HepG2 (cell line): ENCODE data around the gene ASB3. TPM values are rescaled to one million over a fixed set of nuclear protein-coding genes. Genes with fewer than 3 reads are reported as not detected.

Experiments
- ATAC-seq: fragments of 200-7000 bp; cut with Tn5 transposase; 3 replicates; pipeline ENCODE4 v1.9.1; 2020; ENCODE audit warnings: mild to moderate bottlenecking, moderate library complexity
- Bru-seq: library from RNA; stranded (reverse); fragments of 400-500 nt; gene quantifications from one replicate; lab custom pipeline; 2021; lab: Mats Ljungman, UMichigan
- BruChase-seq, 2 experiments: library from RNA; stranded (reverse); fragments of 400-500 nt; gene quantifications; one replicate each; lab custom pipeline; 2021; lab: Mats Ljungman, UMichigan
- BruUV-seq: library from RNA; stranded (reverse); fragments of 400-500 nt; replicated peaks from 2 replicates; lab custom pipeline; 2021; lab: Mats Ljungman, UMichigan
- CTCF ChIA-PET: fragments of 300-600 bp; formaldehyde crosslinking; extraction: SDS; loops from one replicate; lab custom pipeline; 2021; ENCODE audit warnings: low total read pairs, inconsistent platforms, low intra/inter-chr PET ratio; lab: Yijun Ruan, JAX
- POLR2A ChIA-PET: fragments of 350-600 bp; sonication (Branson Sonifier 250); formaldehyde crosslinking; loops from one replicate; lab custom pipeline; 2020; ENCODE audit warnings: antibody characterized with exemption, inconsistent platforms; lab: Yijun Ruan, JAX
- DNase-seq: peaks from one replicate; pipeline ENCODE4 v3.0.0-alpha.2; 2015; ENCODE audit warnings: low spot score
- FAIRE-seq: peaks from 3 replicates; lab custom pipeline; 2011; peaks lifted over from hg19 to GRCh38; lab: Jason Lieb, UNC
- H2AFZ ChIP-seq: one replicate; pipeline ENCODE4 v1.6.1; 2011; ENCODE audit warnings: low read length, inconsistent platforms
- H3K27ac ChIP-seq: fragments of 300-600 bp; 3 replicates; pipeline ENCODE4 v1.8.0; 2011; ENCODE audit warnings: mixed run types, mild to moderate bottlenecking, mixed read lengths, low read length, inconsistent platforms; ENCODE audit not compliant: insufficient read depth; ENCODE audit errors: extremely low read length
- H3K27me3 ChIP-seq, 2 experiments: fragments of 200-600 bp in 1 of 2; 2 replicates in 1 of 2; 3 replicates in 1 of 2; pipeline versions ENCODE4 v1.6.0 to v1.8.0; 2011; ENCODE audit warnings: low read length in 2 of 2, mild to moderate bottlenecking in 2 of 2, moderate library complexity in 2 of 2, inconsistent platforms in 1 of 2; ENCODE audit not compliant: insufficient read depth in 2 of 2, control insufficient read depth in 1 of 2
- H3K36me3 ChIP-seq, 2 experiments: fragments of 200-600 bp in 1 of 2; replicated peaks in 1 of 2; 2 replicates in 1 of 2; 3 replicates in 1 of 2; pipeline versions ENCODE4 v1.5.1 to v1.8.0; 2011; ENCODE audit warnings: low read length in 2 of 2, inconsistent platforms in 1 of 2; ENCODE audit not compliant: insufficient read depth in 2 of 2, control insufficient read depth in 1 of 2
- H3K4me1 ChIP-seq: 2 replicates; pipeline ENCODE4 v1.5.1; 2012; ENCODE audit warnings: low read length, inconsistent platforms; ENCODE audit not compliant: insufficient read depth
- H3K4me2 ChIP-seq: 2 replicates; pipeline ENCODE4 v1.6.0; 2011; ENCODE audit warnings: low read depth, low read length, inconsistent platforms
- H3K4me3 ChIP-seq, 3 experiments: fragments of 200-600 bp in 1 of 3; sonication (generic), shearing (Covaris generic) in 1 of 3; replicated peaks in 1 of 3; 2 replicates each; pipeline ENCODE4 v1.5.1; 2011 to 2016; ENCODE audit warnings: low read length in 3 of 3, inconsistent platforms in 2 of 3, low read depth in 2 of 3, mild to moderate bottlenecking in 2 of 3, control low read depth in 1 of 3, mixed read lengths in 1 of 3; ENCODE audit not compliant: insufficient read depth in 1 of 3
- H3K79me2 ChIP-seq: one replicate; pipeline ENCODE4 v1.6.1; 2011; ENCODE audit warnings: low read length, inconsistent platforms; ENCODE audit not compliant: insufficient read depth
- H3K9ac ChIP-seq: 2 replicates; pipeline ENCODE4 v1.6.0; 2011; ENCODE audit warnings: mild to moderate bottlenecking, low read depth, low read length, inconsistent platforms; ENCODE audit not compliant: insufficient read depth
- H3K9me3 ChIP-seq: 2 replicates; pipeline ENCODE4 v1.5.1; 2012; ENCODE audit warnings: mild to moderate bottlenecking, low read length
- H4K20me1 ChIP-seq: 2 replicates; pipeline ENCODE4 v1.6.0; 2011; ENCODE audit warnings: inconsistent platforms, mild to moderate bottlenecking, low read length, moderate library complexity; ENCODE audit not compliant: insufficient read depth
- HDAC1 ChIP-seq: sonication (generic); formaldehyde crosslinking; IDR thresholded peaks from 2 replicates; pipeline ENCODE4 v1.5.1; 2020; ENCODE audit warnings: mild to moderate bottlenecking, missing genetic modification reagents
- MBNL3 ChIP-seq: fragments of 250-450 bp; sonication (Bioruptor Pico); conservative IDR thresholded peaks from 2 replicates; pipeline ENCODE4 v1.8.0; 2022; ENCODE audit warnings: mild to moderate bottlenecking, inconsistent platforms
- NR2F2 ChIP-seq: IDR thresholded peaks from 2 replicates; pipeline ENCODE4 v1.6.1; 2012; ENCODE audit warnings: low read depth, inconsistent platforms, borderline replicate concordance
- THRA ChIP-seq: sonication (generic); formaldehyde crosslinking; IDR thresholded peaks from 2 replicates; pipeline ENCODE4 v1.4.0; 2020; ENCODE audit warnings: missing genetic modification reagents, borderline replicate concordance
- ZBTB46 ChIP-seq: sonication (generic); formaldehyde crosslinking; IDR thresholded peaks from 2 replicates; pipeline ENCODE4 v1.4.0; 2020; ENCODE audit warnings: mild to moderate bottlenecking, missing genetic modification reagents, borderline replicate concordance
- ZNF333 ChIP-seq: sonication (generic); formaldehyde crosslinking; IDR thresholded peaks from 2 replicates; pipeline ENCODE4 v1.4.0; 2020; ENCODE audit warnings: mild to moderate bottlenecking, missing genetic modification reagents, borderline replicate concordance
- ZNF549 ChIP-seq: sonication (generic); formaldehyde crosslinking; IDR thresholded peaks from 2 replicates; pipeline ENCODE4 v1.5.0; 2020; ENCODE audit warnings: missing genetic modification reagents
- WGBS: methylation state at CpG from one replicate; pipeline ENCODE4 v1.1.6; 2017; ENCODE audit warnings: low lambda C conversion rate; 5-methylcytosine and 5-hydroxymethylcytosine counted together
- in situ Hi-C: cut with HindIII; loops from 2 replicates; pipeline ENCODE4 v1.10.0; 2017; ENCODE audit warnings: low pct_unique_long_range_greater_than_20kb; ENCODE audit not compliant: extremely low pct_ligation_motif_present
- intact Hi-C: fragments of 100-400 bp; cut with micrococcal nuclease; formaldehyde crosslinking; loops from one replicate; pipeline ENCODE4 v1.10.0; 2022; ENCODE audit not compliant: unreplicated experiment
- long read RNA-seq, 2 experiments: library from RNA in 1 of 2; library from polyadenylated mRNA in 1 of 2; stranded (forward) in 1 of 2; unstranded in 1 of 2; transcript quantifications; one replicate each; pipeline ENCODE4 v2.0.0, GENCODE V29; 2019 to 2022
- polyA minus RNA-seq, 3 experiments: library from RNA; depleted of rRNA, polyadenylated mRNA; stranded (reverse); fragments of >200 nt; gene quantifications; 2 replicates each; pipeline ENCODE4 v1.2.3, GENCODE V29; 2011; ENCODE audit warnings: low replicate concordance in 1 of 3
- polyA plus RNA-seq, 8 experiments: library from polyadenylated mRNA; depleted of rRNA in 3 of 8; stranded (reverse) in 7 of 8; unstranded in 1 of 8; fragments of >200 nt; fragmentation: Illumina TruSeq in 4 of 8; extraction: Trizol in 4 of 8; gene quantifications; 2 replicates each; pipeline versions ENCODE4 v1.2.1 to v1.2.3, GENCODE V29; 2011 to 2016; ENCODE audit warnings: low read depth in 4 of 8, missing spikeins in 1 of 8, mixed read lengths in 1 of 8; ENCODE audit not compliant: insufficient read depth in 1 of 8
- total RNA-seq, 5 experiments: library from RNA; depleted of rRNA; stranded (reverse); fragments of >200 nt; fragmentation: Illumina TruSeq; extraction: Trizol; gene quantifications; 2 replicates each; pipeline ENCODE4 v1.2.3, GENCODE V29; 2016; ENCODE audit warnings: low read depth in 1 of 5
- TF ChIP-seq, protein P1 (sequence below): sonication (generic); formaldehyde crosslinking; IDR thresholded peaks from 2 replicates; pipeline ENCODE4 v1.5.1; 2020; ENCODE audit warnings: mild to moderate bottlenecking, missing genetic modification reagents, borderline replicate concordance
- TF ChIP-seq, protein P2 (sequence below): sonication (generic); formaldehyde crosslinking; IDR thresholded peaks from 2 replicates; pipeline ENCODE4 v1.5.0; 2020; ENCODE audit warnings: missing genetic modification reagents

The ASB3 gene
- total RNA-seq (2016; rRNA removed; fragmentation: Illumina TruSeq; extraction: Trizol) = 40.1 and 48.2 TPM in 2 replicates
- total RNA-seq (2016; cell fraction: cytosol; rRNA removed; fragmentation: Illumina TruSeq; extraction: Trizol; ENCODE audit: low read depth) = 18.6 and 20.9 TPM in 2 replicates
- total RNA-seq (2016; cell fraction: insoluble cytoplasmic fraction; rRNA removed; fragmentation: Illumina TruSeq; extraction: Trizol) = 39.7 and 47.9 TPM in 2 replicates
- total RNA-seq (2016; cell fraction: membrane; rRNA removed; fragmentation: Illumina TruSeq; extraction: Trizol) = 16.2 and 19.4 TPM in 2 replicates
- total RNA-seq (2016; cell fraction: nucleus; rRNA removed; fragmentation: Illumina TruSeq; extraction: Trizol) = 50.6 and 51.0 TPM in 2 replicates
- 29.8 and 41.8 TPM in 2 replicates for polyA plus RNA-seq (2011; rRNA removed)
- 18.7 and 24.1 TPM in 2 replicates for polyA plus RNA-seq (2011; cell fraction: cytosol; rRNA removed)
- polyA plus RNA-seq (2011; cell fraction: nucleus; rRNA removed) = 39.0 and 45.7 TPM in 2 replicates
- 17.3 and 25.5 TPM in 2 replicates for polyA plus RNA-seq (2012)
- polyA plus RNA-seq (2016; cell fraction: cytosol; fragmentation: Illumina TruSeq; extraction: Trizol; ENCODE audit: low read depth) = 2.6 and 3.1 TPM in 2 replicates
- 30.8 and 33.3 TPM in 2 replicates for polyA plus RNA-seq (2016; cell fraction: insoluble cytoplasmic fraction; fragmentation: Illumina TruSeq; extraction: Trizol; ENCODE audit: low read depth)
- polyA plus RNA-seq (2016; cell fraction: membrane; fragmentation: Illumina TruSeq; extraction: Trizol; ENCODE audit: low read depth) = 4.5 and 6.2 TPM in 2 replicates
- polyA plus RNA-seq (2016; cell fraction: nucleus; fragmentation: Illumina TruSeq; extraction: Trizol; ENCODE audit: insufficient read depth, low read depth) = 31.5 and 34.2 TPM in 2 replicates
- polyA minus RNA-seq (2011; rRNA and poly(A)+ RNA removed; ENCODE audit: low replicate concordance) = 29.9 and 45.1 TPM in 2 replicates
- 24.9 and 29.2 TPM in 2 replicates for polyA minus RNA-seq (2011; cell fraction: cytosol; rRNA and poly(A)+ RNA removed)
- 147 and 189 TPM in 2 replicates for polyA minus RNA-seq (2011; cell fraction: nucleus; rRNA and poly(A)+ RNA removed)
- Bru-seq, nascent RNA = percentile 92 among the genes with signal in this experiment
- BruChase-seq, experiment 1, labeled RNA remaining after a 6-hour chase = percentile 91 among the genes with signal in this experiment
- percentile 89 among the genes with signal in this experiment for BruChase-seq, experiment 2, labeled RNA remaining after a 2-hour chase
- long read RNA-seq, experiment 1, transcript ASB3-201 (10 exons, 2,214 nt) = major isoform, 34 of 48 reads
- long read RNA-seq, experiment 1, partial matches to known transcripts = 1 of 48 reads
- long read RNA-seq, experiment 1, other reads (novel, unspliced or antisense) = 13 of 48 reads
- long read RNA-seq, experiment 2, transcript ASB3-201 (10 exons, 2,214 nt) = major isoform, 18 of 38 reads
- long read RNA-seq, experiment 2, partial matches to known transcripts = 4 of 38 reads
- long read RNA-seq, experiment 2, other reads (novel, unspliced or antisense) = 16 of 38 reads

DNA sequence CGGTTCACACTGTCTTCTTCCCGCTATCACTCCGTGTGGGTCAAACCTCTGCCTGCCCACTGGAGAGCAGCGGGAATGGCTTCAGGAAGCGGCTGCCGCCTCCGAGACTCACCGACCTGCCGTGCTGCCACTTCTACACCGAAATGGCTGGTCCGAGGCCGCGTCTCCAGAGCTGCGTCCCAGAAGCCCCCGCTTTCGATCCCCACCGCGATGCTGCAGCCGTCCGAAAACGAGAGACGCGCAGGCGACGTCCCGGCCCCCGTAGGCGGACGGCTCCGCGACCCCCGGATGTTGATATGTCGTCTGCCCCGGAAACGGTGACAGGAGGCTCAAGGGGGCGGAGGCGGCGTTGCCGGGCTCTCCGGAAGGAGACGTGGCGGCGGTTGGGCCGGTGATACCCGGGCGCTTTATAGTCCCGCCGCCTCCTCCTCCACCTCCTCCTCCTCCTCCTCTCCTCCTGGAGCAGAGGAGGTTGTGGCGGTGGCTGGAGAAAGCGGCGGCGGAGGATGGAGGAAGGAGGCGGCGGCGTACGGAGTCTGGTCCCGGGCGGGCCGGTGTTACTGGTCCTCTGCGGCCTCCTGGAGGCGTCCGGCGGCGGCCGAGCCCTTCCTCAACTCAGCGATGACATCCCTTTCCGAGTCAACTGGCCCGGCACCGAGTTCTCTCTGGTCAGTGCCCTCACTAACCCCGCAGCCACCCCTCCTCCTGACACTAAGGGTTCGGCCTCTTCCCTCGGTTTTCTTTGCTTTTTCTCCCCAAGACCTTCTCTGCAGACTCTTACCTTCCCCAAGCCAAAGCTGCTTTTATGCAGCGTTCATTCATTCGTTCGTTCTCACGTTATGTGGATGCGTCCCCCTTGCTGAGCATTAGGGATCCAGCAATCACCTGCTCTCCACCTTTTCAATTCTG lies at the start of gene ASB3, which contains the start of gene ERLEC1:
TSS of gene ASB3 (minus strand) at position 249 of the 909 bp plus-strand sequence. CDS start 21,381 bp downstream, outside the sequence.
TSS of gene ERLEC1 (plus strand) at position 340 of the 909 bp plus-strand sequence. CDS start at position 507, 167 bp downstream.
- under 1% methylated on average over 44 of the region's 77 CpGs for WGBS
- CTCF ChIA-PET = no interaction called here
- Histone ChIP-seq H3K4me3 (peak within 1 kb of the TSS; percentile 72 to 98 (median 95)), H3K79me2 (peaks cover 90% of the 10 kb centered on the region), H3K4me1 (peaks cover 48% of the 10 kb centered on the region), H3K4me2 (peak within 1 kb of the TSS; percentile 87), H3K27ac (peak within 1 kb of the TSS; percentile 83), H3K27me3 (peaks cover 0 to 6% of the 10 kb centered on the region in 2 experiments; a peak in 1 of 5 replicates), H3K9ac (peak within 1 kb of the TSS; percentile 90), H4K20me1 (no peaks in the 10 kb centered on the region), H3K36me3 (peaks cover 2 to 3% of the 10 kb centered on the region in 2 experiments; a peak in 4 of 5 replicates), H3K9me3 (no peaks in the 10 kb centered on the region), H2AFZ (peak within 1 kb of the TSS; percentile 69)
- DNase-seq = peak; percentile 91
- in situ Hi-C loops (no loop called here), intact Hi-C loops (loop anchor here (1.0 to 2.0 kb wide), 4 partner anchors 9 to 47 kb away; partner anchors contain the start of gene CHAC2)
- no peak for FAIRE-seq
- POLR2A ChIA-PET = interaction anchor here (1.2 to 4.8 kb wide), 5 partner anchors 10 to 184 kb away, joined by 3 to 53 read pairs (median 5); partner anchors contain the start of genes CHAC2 and PSME4
- ATAC-seq = peak; percentile 95
- no TSS peak for BruUV-seq
- TF ChIP-seq ZBTB46 (peak; percentile 30; the same call in 1 of the 2 replicates), NR2F2 (peak; percentile 20; the same call in 1 of the 2 replicates), ZNF549 (CRISPR knock-in tag) (0 out of 2 replicates have a peak, but pooled peaks have one; percentile 74), HDAC1 (peak; percentile 100), ZNF333 (peak; percentile 95), THRA (peak; percentile 83; the same call in 1 of the 2 replicates), MBNL3 (CRISPR knock-in tag) (no peak)
- TF ChIP-seq, protein P1, sequence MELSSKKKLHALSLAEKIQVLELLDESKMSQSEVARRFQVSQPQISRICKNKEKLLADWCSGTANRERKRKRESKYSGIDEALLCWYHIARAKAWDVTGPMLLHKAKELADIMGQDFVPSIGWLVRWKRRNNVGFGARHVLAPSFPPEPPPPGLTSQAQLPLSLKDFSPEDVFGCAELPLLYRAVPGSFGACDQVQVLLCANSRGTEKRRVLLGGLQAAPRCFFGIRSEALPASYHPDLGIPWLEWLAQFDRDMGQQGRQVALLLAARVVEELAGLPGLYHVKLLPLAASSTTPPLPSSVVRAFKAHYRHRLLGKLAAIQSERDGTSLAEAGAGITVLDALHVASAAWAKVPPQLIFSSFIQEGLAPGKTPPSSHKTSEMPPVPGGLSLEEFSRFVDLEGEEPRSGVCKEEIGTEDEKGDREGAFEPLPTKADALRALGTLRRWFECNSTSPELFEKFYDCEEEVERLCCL (CRISPR knock-in tag) = no peak; the same call in 1 of the 2 replicates
- TF ChIP-seq, protein P2, sequence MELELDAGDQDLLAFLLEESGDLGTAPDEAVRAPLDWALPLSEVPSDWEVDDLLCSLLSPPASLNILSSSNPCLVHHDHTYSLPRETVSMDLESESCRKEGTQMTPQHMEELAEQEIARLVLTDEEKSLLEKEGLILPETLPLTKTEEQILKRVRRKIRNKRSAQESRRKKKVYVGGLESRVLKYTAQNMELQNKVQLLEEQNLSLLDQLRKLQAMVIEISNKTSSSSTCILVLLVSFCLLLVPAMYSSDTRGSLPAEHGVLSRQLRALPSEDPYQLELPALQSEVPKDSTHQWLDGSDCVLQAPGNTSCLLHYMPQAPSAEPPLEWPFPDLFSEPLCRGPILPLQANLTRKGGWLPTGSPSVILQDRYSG (CRISPR knock-in tag) = peak; percentile 65; the same call in 1 of the 2 replicates
